Keratinocyte (primary cell): ENCODE measurements around the gene FBXO8. TPM values are rescaled to one million over a fixed set of nuclear protein-coding genes. Genes with fewer than 3 reads are reported as not detected.

Source experiments
- DNase-seq: peaks from one replicate; pipeline ENCODE4 v3.0.0-alpha.2; 2011; ENCODE audit warnings: low read depth, missing footprints, low spot score
- FAIRE-seq: peaks from 2 replicates; lab custom pipeline; 2011; peaks lifted over from hg19 to GRCh38; lab: Jason Lieb, UNC
- H2AFZ ChIP-seq: 2 replicates; pipeline ENCODE4 v1.6.0; 2012; ENCODE audit warnings: low read length, control low read depth, inconsistent platforms; ENCODE audit not compliant: control insufficient read depth
- H3K27ac ChIP-seq: 2 replicates; pipeline ENCODE4 v1.5.1; 2011; ENCODE audit warnings: low read length; ENCODE audit not compliant: control insufficient read depth, insufficient read depth
- H3K27me3 ChIP-seq: 3 replicates; pipeline ENCODE4 v1.6.0; 2011; ENCODE audit warnings: low read length; ENCODE audit not compliant: control insufficient read depth, insufficient read depth; ENCODE audit errors: extremely low read depth
- H3K36me3 ChIP-seq, 2 experiments: 2 replicates in 1 of 2; 3 replicates in 1 of 2; pipeline ENCODE4 v1.5.1; 2011; ENCODE audit warnings: low read length in 2 of 2, mild to moderate bottlenecking in 1 of 2; ENCODE audit not compliant: control insufficient read depth in 2 of 2, insufficient read depth in 2 of 2; ENCODE audit errors: extremely low read depth in 1 of 2
- H3K4me1 ChIP-seq: 3 replicates; pipeline ENCODE4 v1.5.1; 2011; ENCODE audit warnings: low read length; ENCODE audit not compliant: control insufficient read depth, insufficient read depth; ENCODE audit errors: extremely low read depth
- H3K4me2 ChIP-seq: 3 replicates; pipeline ENCODE4 v1.6.0; 2011; ENCODE audit warnings: low read depth, low read length; ENCODE audit not compliant: control insufficient read depth, insufficient read depth; ENCODE audit errors: extremely low read depth
- H3K4me3 ChIP-seq, 3 experiments: fragments of 200-600 bp in 1 of 3; sonication (generic) in 1 of 3; 2 replicates in 2 of 3; 3 replicates in 1 of 3; pipeline ENCODE4 v1.5.1; 2011 to 2016; ENCODE audit warnings: low read length in 3 of 3, mild to moderate bottlenecking in 3 of 3, control low read depth in 2 of 3, inconsistent platforms in 1 of 3, low read depth in 1 of 3, mixed read lengths in 1 of 3, mixed run types in 1 of 3, moderate library complexity in 1 of 3; ENCODE audit not compliant: control insufficient read depth in 2 of 3, insufficient read depth in 2 of 3; ENCODE audit errors: extremely low read depth in 1 of 3
- H3K79me2 ChIP-seq: 2 replicates; pipeline ENCODE4 v1.6.0; 2012; ENCODE audit warnings: low read length; ENCODE audit not compliant: control insufficient read depth, insufficient read depth
- H3K9ac ChIP-seq: 3 replicates; pipeline ENCODE4 v1.6.0; 2011; ENCODE audit warnings: low read length; ENCODE audit not compliant: control insufficient read depth, insufficient read depth; ENCODE audit errors: extremely low read depth
- H3K9me1 ChIP-seq: 3 replicates; pipeline ENCODE4 v1.6.0; 2011; ENCODE audit warnings: low read length; ENCODE audit not compliant: control insufficient read depth, insufficient read depth; ENCODE audit errors: extremely low read depth
- H3K9me3 ChIP-seq: 2 replicates; pipeline ENCODE4 v1.5.1; 2012; ENCODE audit warnings: low read depth, low read length; ENCODE audit not compliant: control insufficient read depth
- H4K20me1 ChIP-seq: 3 replicates; pipeline ENCODE4 v1.6.0; 2011; ENCODE audit warnings: low read length; ENCODE audit not compliant: control insufficient read depth, insufficient read depth; ENCODE audit errors: extremely low read depth
- CTCF ChIP-seq, 3 experiments: IDR thresholded peaks in 1 of 3; conservative IDR thresholded peaks in 1 of 3; optimal IDR thresholded peaks in 1 of 3; 2 replicates in 2 of 3; 3 replicates in 1 of 3; pipeline versions ENCODE3 to v1.5.1; 2011; ENCODE audit warnings: low read length in 3 of 3, mild to moderate bottlenecking in 3 of 3, moderate library complexity in 2 of 3, control low read depth in 1 of 3, inconsistent platforms in 1 of 3; ENCODE audit not compliant: insufficient read depth in 2 of 3; ENCODE audit errors: extremely low read depth in 1 of 3
- EZH2 ChIP-seq: IDR thresholded peaks from one replicate; pipeline ENCODE4 v1.6.1; 2012; ENCODE audit warnings: inconsistent platforms, mild to moderate bottlenecking, low read length, moderate library complexity
- dilution Hi-C: fragments of 300-500 bp; cut with MboI; formaldehyde crosslinking; loops from one replicate; pipeline ENCODE4 v1.7.0; 2020; ENCODE audit warnings: low sequenced_read_pairs; ENCODE audit not compliant: extremely low pct_ligation_motif_present
- polyA plus RNA-seq, 5 experiments: library from polyadenylated mRNA; depleted of rRNA in 3 of 5; stranded (reverse) in 3 of 5; stranded (forward) in 1 of 5; unstranded in 1 of 5; fragments of >200 nt; gene quantifications; 1 replicate in 1 of 5; 2 replicates in 3 of 5; 3 replicates in 1 of 5; pipeline versions ENCODE4 v1.2.1 to v1.2.3, GENCODE V29; 2011 to 2012; ENCODE audit warnings: missing spikeins in 2 of 5, low read depth in 1 of 5, low replicate concordance in 1 of 5

FBXO8 gene
- polyA plus RNA-seq, 1 donor (not counting 4 experiments of a cell fraction or from before 2014, with no cell fraction given), result 21.0 TPM

GRCh38 chr4:174198828-174199227 lies 84.6 kb downstream of the FBXO8 start:
- Histone ChIP-seq H2AFZ (no peak overlapping the region), H3K27me3 (no peaks in the 10 kb centered on the region), H3K9me3 (no peaks in the 10 kb centered on the region), H3K9me1 (no peaks in the 10 kb centered on the region), H3K27ac (no peak overlapping the region), H3K79me2 (no peaks in the 10 kb centered on the region), H3K4me1 (no peaks in the 10 kb centered on the region), H4K20me1 (no peaks in the 10 kb centered on the region), H3K4me2 (no peak overlapping the region), H3K4me3 (no peak overlapping the region), H3K36me3 (no peaks in the 10 kb centered on the region), H3K9ac (no peak overlapping the region)
- no peak for FAIRE-seq
- dilution Hi-C loops, result no loop called here
- TF ChIP-seq EZH2 (no peak), CTCF (optimal IDR thresholded peaks at IDR 0.05 in 1 of 3, IDR thresholded peaks at IDR 0.05 in 1 of 3, conservative IDR thresholded peaks at IDR 0.05 in 1 of 3; ENCODE audit: extremely low read depth in 1 of 3, insufficient read depth in 2 of 3, low read length in 3 of 3) (no peak)
- no peak for DNase-seq

GRCh38 chr4:174198396-174198795 lies 85.1 kb downstream of the FBXO8 start:
- FAIRE-seq (no peak), DNase-seq (no peak)
- H3K4me3 ChIP-seq, result no peak overlapping the region
- dilution Hi-C loops, result no loop called here
- no peaks in the 10 kb centered on the region for H4K20me1 ChIP-seq
- H3K79me2 ChIP-seq, result no peaks in the 10 kb centered on the region
- H3K9me3 ChIP-seq, result no peaks in the 10 kb centered on the region
- H3K9ac ChIP-seq, result no peak overlapping the region
- H3K4me2 ChIP-seq, result no peak overlapping the region
- H3K4me1 ChIP-seq, result no peaks in the 10 kb centered on the region
- TF ChIP-seq EZH2 (no peak), CTCF (optimal IDR thresholded peaks at IDR 0.05 in 1 of 3, IDR thresholded peaks at IDR 0.05 in 1 of 3, conservative IDR thresholded peaks at IDR 0.05 in 1 of 3; ENCODE audit: extremely low read depth in 1 of 3, insufficient read depth in 2 of 3, low read length in 3 of 3) (no peak)
- no peak overlapping the region for H3K27ac ChIP-seq
- no peaks in the 10 kb centered on the region for H3K9me1 ChIP-seq
- no peaks in the 10 kb centered on the region for H3K36me3 ChIP-seq
- no peak overlapping the region for H2AFZ ChIP-seq
- H3K27me3 ChIP-seq, result no peaks in the 10 kb centered on the region
